Keratinocyte (primary cell): ENCODE measurements around the gene HLA-DPA1. TPM values are rescaled to one million over a fixed set of nuclear protein-coding genes. Genes with fewer than 3 reads are reported as not detected.

Source experiments
- DNase-seq: peaks from one replicate; pipeline ENCODE4 v3.0.0-alpha.2; 2011; ENCODE audit warnings: low read depth, missing footprints, low spot score
- FAIRE-seq: peaks from 2 replicates; lab custom pipeline; 2011; peaks lifted over from hg19 to GRCh38; lab: Jason Lieb, UNC
- H2AFZ ChIP-seq: 2 replicates; pipeline ENCODE4 v1.6.0; 2012; ENCODE audit warnings: low read length, control low read depth, inconsistent platforms; ENCODE audit not compliant: control insufficient read depth
- H3K27ac ChIP-seq: 2 replicates; pipeline ENCODE4 v1.5.1; 2011; ENCODE audit warnings: low read length; ENCODE audit not compliant: control insufficient read depth, insufficient read depth
- H3K27me3 ChIP-seq: 3 replicates; pipeline ENCODE4 v1.6.0; 2011; ENCODE audit warnings: low read length; ENCODE audit not compliant: control insufficient read depth, insufficient read depth; ENCODE audit errors: extremely low read depth
- H3K36me3 ChIP-seq, 2 experiments: 2 replicates in 1 of 2; 3 replicates in 1 of 2; pipeline ENCODE4 v1.5.1; 2011; ENCODE audit warnings: low read length in 2 of 2, mild to moderate bottlenecking in 1 of 2; ENCODE audit not compliant: control insufficient read depth in 2 of 2, insufficient read depth in 2 of 2; ENCODE audit errors: extremely low read depth in 1 of 2
- H3K4me1 ChIP-seq: 3 replicates; pipeline ENCODE4 v1.5.1; 2011; ENCODE audit warnings: low read length; ENCODE audit not compliant: control insufficient read depth, insufficient read depth; ENCODE audit errors: extremely low read depth
- H3K4me2 ChIP-seq: 3 replicates; pipeline ENCODE4 v1.6.0; 2011; ENCODE audit warnings: low read depth, low read length; ENCODE audit not compliant: control insufficient read depth, insufficient read depth; ENCODE audit errors: extremely low read depth
- H3K4me3 ChIP-seq, 3 experiments: fragments of 200-600 bp in 1 of 3; sonication (generic) in 1 of 3; 2 replicates in 2 of 3; 3 replicates in 1 of 3; pipeline ENCODE4 v1.5.1; 2011 to 2016; ENCODE audit warnings: low read length in 3 of 3, mild to moderate bottlenecking in 3 of 3, control low read depth in 2 of 3, inconsistent platforms in 1 of 3, low read depth in 1 of 3, mixed read lengths in 1 of 3, mixed run types in 1 of 3, moderate library complexity in 1 of 3; ENCODE audit not compliant: control insufficient read depth in 2 of 3, insufficient read depth in 2 of 3; ENCODE audit errors: extremely low read depth in 1 of 3
- H3K79me2 ChIP-seq: 2 replicates; pipeline ENCODE4 v1.6.0; 2012; ENCODE audit warnings: low read length; ENCODE audit not compliant: control insufficient read depth, insufficient read depth
- H3K9ac ChIP-seq: 3 replicates; pipeline ENCODE4 v1.6.0; 2011; ENCODE audit warnings: low read length; ENCODE audit not compliant: control insufficient read depth, insufficient read depth; ENCODE audit errors: extremely low read depth
- H3K9me1 ChIP-seq: 3 replicates; pipeline ENCODE4 v1.6.0; 2011; ENCODE audit warnings: low read length; ENCODE audit not compliant: control insufficient read depth, insufficient read depth; ENCODE audit errors: extremely low read depth
- H3K9me3 ChIP-seq: 2 replicates; pipeline ENCODE4 v1.5.1; 2012; ENCODE audit warnings: low read depth, low read length; ENCODE audit not compliant: control insufficient read depth
- H4K20me1 ChIP-seq: 3 replicates; pipeline ENCODE4 v1.6.0; 2011; ENCODE audit warnings: low read length; ENCODE audit not compliant: control insufficient read depth, insufficient read depth; ENCODE audit errors: extremely low read depth
- CTCF ChIP-seq, 3 experiments: IDR thresholded peaks in 1 of 3; conservative IDR thresholded peaks in 1 of 3; optimal IDR thresholded peaks in 1 of 3; 2 replicates in 2 of 3; 3 replicates in 1 of 3; pipeline versions ENCODE3 to v1.5.1; 2011; ENCODE audit warnings: low read length in 3 of 3, mild to moderate bottlenecking in 3 of 3, moderate library complexity in 2 of 3, control low read depth in 1 of 3, inconsistent platforms in 1 of 3; ENCODE audit not compliant: insufficient read depth in 2 of 3; ENCODE audit errors: extremely low read depth in 1 of 3
- EZH2 ChIP-seq: IDR thresholded peaks from one replicate; pipeline ENCODE4 v1.6.1; 2012; ENCODE audit warnings: inconsistent platforms, mild to moderate bottlenecking, low read length, moderate library complexity
- dilution Hi-C: fragments of 300-500 bp; cut with MboI; formaldehyde crosslinking; loops from one replicate; pipeline ENCODE4 v1.7.0; 2020; ENCODE audit warnings: low sequenced_read_pairs; ENCODE audit not compliant: extremely low pct_ligation_motif_present
- polyA plus RNA-seq, 5 experiments: library from polyadenylated mRNA; depleted of rRNA in 3 of 5; stranded (reverse) in 3 of 5; stranded (forward) in 1 of 5; unstranded in 1 of 5; fragments of >200 nt; gene quantifications; 1 replicate in 1 of 5; 2 replicates in 3 of 5; 3 replicates in 1 of 5; pipeline versions ENCODE4 v1.2.1 to v1.2.3, GENCODE V29; 2011 to 2012; ENCODE audit warnings: missing spikeins in 2 of 5, low read depth in 1 of 5, low replicate concordance in 1 of 5

HLA-DPA1 gene
- polyA plus RNA-seq, 1 donor (not counting 4 experiments of a cell fraction or from before 2014, with no cell fraction given): 0.09 TPM

- H3K4me2 ChIP-seq: no peak overlapping the region
- H3K27me3 ChIP-seq: peaks cover 55% of the 10 kb centered on the region
- no peaks in the 10 kb centered on the region for H3K36me3 ChIP-seq
- no peak overlapping the region for H3K4me3 ChIP-seq
- no peak overlapping the region for H2AFZ ChIP-seq
- no peaks in the 10 kb centered on the region for H3K9me1 ChIP-seq
- TF ChIP-seq CTCF (optimal IDR thresholded peaks at IDR 0.05 in 1 of 3, IDR thresholded peaks at IDR 0.05 in 1 of 3, conservative IDR thresholded peaks at IDR 0.05 in 1 of 3; ENCODE audit: extremely low read depth in 1 of 3, insufficient read depth in 2 of 3, low read length in 3 of 3): no peak
- TF ChIP-seq EZH2: no peak
- dilution Hi-C loops: no loop called here
- DNase-seq: no peak
- no peaks in the 10 kb centered on the region for H3K79me2 ChIP-seq
- FAIRE-seq: no peak
- no peak overlapping the region for H3K9ac ChIP-seq
- no peaks in the 10 kb centered on the region for H3K4me1 ChIP-seq
- no peak overlapping the region for H3K27ac ChIP-seq
- H3K9me3 ChIP-seq: no peaks in the 10 kb centered on the region
- H4K20me1 ChIP-seq: no peaks in the 10 kb centered on the region
These were observed 5.0 kb upstream of the HLA-DPA1 start for GRCh38 chr6:33078442-33078841.

GRCh38 chr6:33077908-33078307 lies 4.5 kb upstream of the HLA-DPA1 start:
- Histone ChIP-seq H4K20me1 (no peaks in the 10 kb centered on the region), H3K9ac (no peak overlapping the region), H3K4me3 (no peak overlapping the region), H3K36me3 (no peaks in the 10 kb centered on the region), H2AFZ (no peak overlapping the region), H3K4me2 (no peak overlapping the region), H3K27me3 (peaks cover 60% of the 10 kb centered on the region), H3K27ac (no peak overlapping the region), H3K9me3 (no peaks in the 10 kb centered on the region), H3K79me2 (no peaks in the 10 kb centered on the region), H3K9me1 (no peaks in the 10 kb centered on the region), H3K4me1 (no peaks in the 10 kb centered on the region)
- dilution Hi-C loops: no loop called here
- no peak for TF ChIP-seq EZH2
- TF ChIP-seq CTCF (optimal IDR thresholded peaks at IDR 0.05 in 1 of 3, IDR thresholded peaks at IDR 0.05 in 1 of 3, conservative IDR thresholded peaks at IDR 0.05 in 1 of 3; ENCODE audit: extremely low read depth in 1 of 3, insufficient read depth in 2 of 3, low read length in 3 of 3): no peak
- DNase-seq: no peak
- FAIRE-seq: no peak
